Measurements from ENCODE around the gene ALDH18A1.

GRCh38 chr10:95572131-95572820, 84.2 kb downstream of the ALDH18A1 start:
- no peak for TF ChIP-seq EZH2 (IDR thresholded peaks at IDR 0.05; ENCODE audit: insufficient read depth, poor library complexity, severe bottlenecking)
- no peak for TF ChIP-seq EZH2phosphoT487 (IDR thresholded peaks at IDR 0.05; ENCODE audit: insufficient read depth, low read depth)
